ENCODE results near the gene ELOVL5.

- TF ChIP-seq CTCF (IDR thresholded peaks at IDR 0.05), result no peak
- TF ChIP-seq EP300 (IDR thresholded peaks at IDR 0.05), result no peak
Measured at GRCh38 chr6:53240139-53240538, 108.6 kb downstream of the ELOVL5 start.
